Left forelimb (tissue), 1 donor: Measurements from ENCODE around the gene QARS1.

Source experiments
- DNase-seq: peaks from one replicate; pipeline ENCODE4 v3.0.0-alpha.2; 2018; ENCODE audit warnings: low spot score

The QARS1 gene

GRCh38 chr3:49053543-49053942 is 51.0 kb downstream of the QARS1 start:
- no peak for DNase-seq
